HepG2 (cell line): ENCODE results near the gene PDILT.

ENCODE experiments used
- CREB1 ChIP-seq, 2 experiments: fragments of 450-650 bp in 1 of 2; IDR thresholded peaks; 2 replicates each; pipeline ENCODE4 v1.6.1; 2016 to 2017; ENCODE audit warnings: control low read depth in 1 of 2, mild to moderate bottlenecking in 1 of 2, missing compliant biosample characterization in 1 of 2, missing genetic modification characterization in 1 of 2
- HMG20B ChIP-seq: conservative IDR thresholded peaks from 2 replicates; pipeline ENCODE4 v1.6.1; 2016; ENCODE audit warnings: missing genetic modification reagents, missing compliant biosample characterization
- SRSF1 ChIP-seq: fragments of 200-400 bp; formaldehyde crosslinking; optimal IDR thresholded peaks from 2 replicates; pipeline ENCODE3; 2017; ENCODE audit warnings: mild to moderate bottlenecking, low read depth, low read length, moderate library complexity
- ZIK1 ChIP-seq: sonication (generic); formaldehyde crosslinking; IDR thresholded peaks from 2 replicates; pipeline ENCODE4 v1.5.0; 2020; ENCODE audit warnings: mild to moderate bottlenecking, low read depth, missing genetic modification reagents, borderline replicate concordance
- ZNF10 ChIP-seq: sonication (generic); formaldehyde crosslinking; IDR thresholded peaks from 2 replicates; pipeline ENCODE4 v1.4.0; 2020; ENCODE audit warnings: mild to moderate bottlenecking, low read depth, missing genetic modification reagents, borderline replicate concordance
- ZNF230 ChIP-seq: sonication (generic); formaldehyde crosslinking; IDR thresholded peaks from 2 replicates; pipeline ENCODE4 v1.4.0; 2020; ENCODE audit warnings: mild to moderate bottlenecking, missing genetic modification reagents
- ZNF572 ChIP-seq: sonication (generic); formaldehyde crosslinking; IDR thresholded peaks from 2 replicates; pipeline ENCODE4 v1.5.1; 2020; ENCODE audit warnings: mild to moderate bottlenecking, missing genetic modification reagents
- ZNF674 ChIP-seq: sonication (generic); formaldehyde crosslinking; IDR thresholded peaks from 2 replicates; pipeline ENCODE4 v1.5.0; 2020; ENCODE audit warnings: low read depth, mild to moderate bottlenecking, missing genetic modification reagents
- ZNF724P ChIP-seq: sonication (generic); formaldehyde crosslinking; IDR thresholded peaks from 2 replicates; pipeline ENCODE4 v1.8.0; 2022; ENCODE audit warnings: missing genetic modification reagents, borderline replicate concordance
- TF ChIP-seq, protein P1 (sequence below): sonication (generic); formaldehyde crosslinking; IDR thresholded peaks from 2 replicates; pipeline ENCODE4 v1.4.0; 2020; ENCODE audit warnings: missing genetic modification reagents, borderline replicate concordance
- TF ChIP-seq, protein P2 (sequence below): IDR thresholded peaks from 2 replicates; pipeline ENCODE4 v1.6.1; 2016; ENCODE audit warnings: low read depth, missing genetic modification reagents, missing compliant biosample characterization
- TF ChIP-seq, protein P3 (sequence below): sonication (generic); formaldehyde crosslinking; conservative IDR thresholded peaks from 2 replicates; pipeline ENCODE4 v1.5.0; 2020; ENCODE audit warnings: missing genetic modification reagents
- TF ChIP-seq, protein P4 (sequence below), 2 experiments: IDR thresholded peaks; 2 replicates each; pipeline ENCODE4 v1.6.1; 2011 to 2012; ENCODE audit warnings: low read length in 2 of 2, borderline replicate concordance in 1 of 2, low read depth in 1 of 2, mild to moderate bottlenecking in 1 of 2, moderate library complexity in 1 of 2

DNA sequence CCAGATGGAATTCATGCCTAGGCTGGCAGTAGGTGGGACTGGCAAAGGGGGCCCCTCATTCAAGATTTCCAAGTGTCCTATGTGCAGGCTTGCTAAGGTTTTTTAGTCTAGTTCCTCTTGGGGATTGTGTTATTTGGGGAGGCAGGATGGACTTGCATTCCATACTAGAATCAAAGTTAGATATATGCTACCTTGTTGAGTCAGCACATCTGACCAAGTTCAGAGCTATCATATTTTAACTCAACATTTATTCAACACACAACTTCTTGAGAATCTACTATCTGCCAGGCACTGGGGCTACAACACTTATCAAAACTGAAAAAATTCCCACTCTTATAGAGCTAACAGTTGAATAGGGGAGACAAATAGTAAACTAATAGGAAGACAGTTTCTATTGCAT, 83.9 kb downstream of the PDILT start:
- no peak for TF ChIP-seq ZNF674 (CRISPR knock-in tag)
- TF ChIP-seq, protein P1, sequence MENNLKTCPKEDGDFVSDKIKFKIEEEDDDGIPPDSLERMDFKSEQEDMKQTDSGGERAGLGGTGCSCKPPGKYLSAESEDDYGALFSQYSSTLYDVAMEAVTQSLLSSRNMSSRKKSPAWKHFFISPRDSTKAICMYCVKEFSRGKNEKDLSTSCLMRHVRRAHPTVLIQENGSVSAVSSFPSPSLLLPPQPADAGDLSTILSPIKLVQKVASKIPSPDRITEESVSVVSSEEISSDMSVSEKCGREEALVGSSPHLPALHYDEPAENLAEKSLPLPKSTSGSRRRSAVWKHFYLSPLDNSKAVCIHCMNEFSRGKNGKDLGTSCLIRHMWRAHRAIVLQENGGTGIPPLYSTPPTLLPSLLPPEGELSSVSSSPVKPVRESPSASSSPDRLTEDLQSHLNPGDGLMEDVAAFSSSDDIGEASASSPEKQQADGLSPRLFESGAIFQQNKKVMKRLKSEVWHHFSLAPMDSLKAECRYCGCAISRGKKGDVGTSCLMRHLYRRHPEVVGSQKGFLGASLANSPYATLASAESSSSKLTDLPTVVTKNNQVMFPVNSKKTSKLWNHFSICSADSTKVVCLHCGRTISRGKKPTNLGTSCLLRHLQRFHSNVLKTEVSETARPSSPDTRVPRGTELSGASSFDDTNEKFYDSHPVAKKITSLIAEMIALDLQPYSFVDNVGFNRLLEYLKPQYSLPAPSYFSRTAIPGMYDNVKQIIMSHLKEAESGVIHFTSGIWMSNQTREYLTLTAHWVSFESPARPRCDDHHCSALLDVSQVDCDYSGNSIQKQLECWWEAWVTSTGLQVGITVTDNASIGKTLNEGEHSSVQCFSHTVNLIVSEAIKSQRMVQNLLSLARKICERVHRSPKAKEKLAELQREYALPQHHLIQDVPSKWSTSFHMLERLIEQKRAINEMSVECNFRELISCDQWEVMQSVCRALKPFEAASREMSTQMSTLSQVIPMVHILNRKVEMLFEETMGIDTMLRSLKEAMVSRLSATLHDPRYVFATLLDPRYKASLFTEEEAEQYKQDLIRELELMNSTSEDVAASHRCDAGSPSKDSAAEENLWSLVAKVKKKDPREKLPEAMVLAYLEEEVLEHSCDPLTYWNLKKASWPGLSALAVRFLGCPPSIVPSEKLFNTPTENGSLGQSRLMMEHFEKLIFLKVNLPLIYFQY (CRISPR knock-in tag) = no peak
- no peak for TF ChIP-seq ZIK1 (CRISPR knock-in tag)
- no peak for TF ChIP-seq ZNF572
- no peak for TF ChIP-seq CREB1 (IDR thresholded peaks at IDR 0.05)
- TF ChIP-seq CREB1 (CRISPR knock-in tag; IDR thresholded peaks at IDR 0.05) = no peak
- TF ChIP-seq ZNF724P (CRISPR knock-in tag) = no peak
- TF ChIP-seq ZNF10 = no peak
- no peak for TF ChIP-seq HMG20B (CRISPR knock-in tag)
- TF ChIP-seq, protein P2, sequence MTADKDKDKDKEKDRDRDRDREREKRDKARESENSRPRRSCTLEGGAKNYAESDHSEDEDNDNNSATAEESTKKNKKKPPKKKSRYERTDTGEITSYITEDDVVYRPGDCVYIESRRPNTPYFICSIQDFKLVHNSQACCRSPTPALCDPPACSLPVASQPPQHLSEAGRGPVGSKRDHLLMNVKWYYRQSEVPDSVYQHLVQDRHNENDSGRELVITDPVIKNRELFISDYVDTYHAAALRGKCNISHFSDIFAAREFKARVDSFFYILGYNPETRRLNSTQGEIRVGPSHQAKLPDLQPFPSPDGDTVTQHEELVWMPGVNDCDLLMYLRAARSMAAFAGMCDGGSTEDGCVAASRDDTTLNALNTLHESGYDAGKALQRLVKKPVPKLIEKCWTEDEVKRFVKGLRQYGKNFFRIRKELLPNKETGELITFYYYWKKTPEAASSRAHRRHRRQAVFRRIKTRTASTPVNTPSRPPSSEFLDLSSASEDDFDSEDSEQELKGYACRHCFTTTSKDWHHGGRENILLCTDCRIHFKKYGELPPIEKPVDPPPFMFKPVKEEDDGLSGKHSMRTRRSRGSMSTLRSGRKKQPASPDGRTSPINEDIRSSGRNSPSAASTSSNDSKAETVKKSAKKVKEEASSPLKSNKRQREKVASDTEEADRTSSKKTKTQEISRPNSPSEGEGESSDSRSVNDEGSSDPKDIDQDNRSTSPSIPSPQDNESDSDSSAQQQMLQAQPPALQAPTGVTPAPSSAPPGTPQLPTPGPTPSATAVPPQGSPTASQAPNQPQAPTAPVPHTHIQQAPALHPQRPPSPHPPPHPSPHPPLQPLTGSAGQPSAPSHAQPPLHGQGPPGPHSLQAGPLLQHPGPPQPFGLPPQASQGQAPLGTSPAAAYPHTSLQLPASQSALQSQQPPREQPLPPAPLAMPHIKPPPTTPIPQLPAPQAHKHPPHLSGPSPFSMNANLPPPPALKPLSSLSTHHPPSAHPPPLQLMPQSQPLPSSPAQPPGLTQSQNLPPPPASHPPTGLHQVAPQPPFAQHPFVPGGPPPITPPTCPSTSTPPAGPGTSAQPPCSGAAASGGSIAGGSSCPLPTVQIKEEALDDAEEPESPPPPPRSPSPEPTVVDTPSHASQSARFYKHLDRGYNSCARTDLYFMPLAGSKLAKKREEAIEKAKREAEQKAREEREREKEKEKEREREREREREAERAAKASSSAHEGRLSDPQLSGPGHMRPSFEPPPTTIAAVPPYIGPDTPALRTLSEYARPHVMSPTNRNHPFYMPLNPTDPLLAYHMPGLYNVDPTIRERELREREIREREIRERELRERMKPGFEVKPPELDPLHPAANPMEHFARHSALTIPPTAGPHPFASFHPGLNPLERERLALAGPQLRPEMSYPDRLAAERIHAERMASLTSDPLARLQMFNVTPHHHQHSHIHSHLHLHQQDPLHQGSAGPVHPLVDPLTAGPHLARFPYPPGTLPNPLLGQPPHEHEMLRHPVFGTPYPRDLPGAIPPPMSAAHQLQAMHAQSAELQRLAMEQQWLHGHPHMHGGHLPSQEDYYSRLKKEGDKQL (CRISPR knock-in tag) = no peak
- TF ChIP-seq, protein P3, sequence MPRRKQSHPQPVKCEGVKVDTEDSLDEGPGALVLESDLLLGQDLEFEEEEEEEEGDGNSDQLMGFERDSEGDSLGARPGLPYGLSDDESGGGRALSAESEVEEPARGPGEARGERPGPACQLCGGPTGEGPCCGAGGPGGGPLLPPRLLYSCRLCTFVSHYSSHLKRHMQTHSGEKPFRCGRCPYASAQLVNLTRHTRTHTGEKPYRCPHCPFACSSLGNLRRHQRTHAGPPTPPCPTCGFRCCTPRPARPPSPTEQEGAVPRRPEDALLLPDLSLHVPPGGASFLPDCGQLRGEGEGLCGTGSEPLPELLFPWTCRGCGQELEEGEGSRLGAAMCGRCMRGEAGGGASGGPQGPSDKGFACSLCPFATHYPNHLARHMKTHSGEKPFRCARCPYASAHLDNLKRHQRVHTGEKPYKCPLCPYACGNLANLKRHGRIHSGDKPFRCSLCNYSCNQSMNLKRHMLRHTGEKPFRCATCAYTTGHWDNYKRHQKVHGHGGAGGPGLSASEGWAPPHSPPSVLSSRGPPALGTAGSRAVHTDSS (CRISPR knock-in tag) = no peak
- no peak for TF ChIP-seq SRSF1
- TF ChIP-seq, protein P4, sequence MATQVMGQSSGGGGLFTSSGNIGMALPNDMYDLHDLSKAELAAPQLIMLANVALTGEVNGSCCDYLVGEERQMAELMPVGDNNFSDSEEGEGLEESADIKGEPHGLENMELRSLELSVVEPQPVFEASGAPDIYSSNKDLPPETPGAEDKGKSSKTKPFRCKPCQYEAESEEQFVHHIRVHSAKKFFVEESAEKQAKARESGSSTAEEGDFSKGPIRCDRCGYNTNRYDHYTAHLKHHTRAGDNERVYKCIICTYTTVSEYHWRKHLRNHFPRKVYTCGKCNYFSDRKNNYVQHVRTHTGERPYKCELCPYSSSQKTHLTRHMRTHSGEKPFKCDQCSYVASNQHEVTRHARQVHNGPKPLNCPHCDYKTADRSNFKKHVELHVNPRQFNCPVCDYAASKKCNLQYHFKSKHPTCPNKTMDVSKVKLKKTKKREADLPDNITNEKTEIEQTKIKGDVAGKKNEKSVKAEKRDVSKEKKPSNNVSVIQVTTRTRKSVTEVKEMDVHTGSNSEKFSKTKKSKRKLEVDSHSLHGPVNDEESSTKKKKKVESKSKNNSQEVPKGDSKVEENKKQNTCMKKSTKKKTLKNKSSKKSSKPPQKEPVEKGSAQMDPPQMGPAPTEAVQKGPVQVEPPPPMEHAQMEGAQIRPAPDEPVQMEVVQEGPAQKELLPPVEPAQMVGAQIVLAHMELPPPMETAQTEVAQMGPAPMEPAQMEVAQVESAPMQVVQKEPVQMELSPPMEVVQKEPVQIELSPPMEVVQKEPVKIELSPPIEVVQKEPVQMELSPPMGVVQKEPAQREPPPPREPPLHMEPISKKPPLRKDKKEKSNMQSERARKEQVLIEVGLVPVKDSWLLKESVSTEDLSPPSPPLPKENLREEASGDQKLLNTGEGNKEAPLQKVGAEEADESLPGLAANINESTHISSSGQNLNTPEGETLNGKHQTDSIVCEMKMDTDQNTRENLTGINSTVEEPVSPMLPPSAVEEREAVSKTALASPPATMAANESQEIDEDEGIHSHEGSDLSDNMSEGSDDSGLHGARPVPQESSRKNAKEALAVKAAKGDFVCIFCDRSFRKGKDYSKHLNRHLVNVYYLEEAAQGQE (IDR thresholded peaks at IDR 0.05; ENCODE audit: borderline replicate concordance in 1 of 2, low read depth in 1 of 2, low read length in 2 of 2) = no peak
- TF ChIP-seq ZNF230 (CRISPR knock-in tag) = no peak
